Measurements from ENCODE around the gene ACTG1. TPM values are rescaled to one million over a fixed set of nuclear protein-coding genes. Genes with fewer than 3 reads are reported as not detected.

ACTG1 gene
- total RNA-seq, 1 experiment from 2014 or later: 3,247 TPM

- ChIA-PET POLR2A (ENCODE audit: low non-redundant PET) (no interaction called here), CTCF (interaction anchor here (0.6 kb wide), 1 partner anchor 33 kb away, joined by 3 read pairs; no protein-coding TSS in a partner anchor)
- H3K4me3 ChIP-seq (ENCODE audit: low read depth, low read length, poor library complexity, severe bottlenecking): no peak overlapping the region
- no peak for DNase-seq (ENCODE audit: low spot score)
- TF ChIP-seq, protein P1, sequence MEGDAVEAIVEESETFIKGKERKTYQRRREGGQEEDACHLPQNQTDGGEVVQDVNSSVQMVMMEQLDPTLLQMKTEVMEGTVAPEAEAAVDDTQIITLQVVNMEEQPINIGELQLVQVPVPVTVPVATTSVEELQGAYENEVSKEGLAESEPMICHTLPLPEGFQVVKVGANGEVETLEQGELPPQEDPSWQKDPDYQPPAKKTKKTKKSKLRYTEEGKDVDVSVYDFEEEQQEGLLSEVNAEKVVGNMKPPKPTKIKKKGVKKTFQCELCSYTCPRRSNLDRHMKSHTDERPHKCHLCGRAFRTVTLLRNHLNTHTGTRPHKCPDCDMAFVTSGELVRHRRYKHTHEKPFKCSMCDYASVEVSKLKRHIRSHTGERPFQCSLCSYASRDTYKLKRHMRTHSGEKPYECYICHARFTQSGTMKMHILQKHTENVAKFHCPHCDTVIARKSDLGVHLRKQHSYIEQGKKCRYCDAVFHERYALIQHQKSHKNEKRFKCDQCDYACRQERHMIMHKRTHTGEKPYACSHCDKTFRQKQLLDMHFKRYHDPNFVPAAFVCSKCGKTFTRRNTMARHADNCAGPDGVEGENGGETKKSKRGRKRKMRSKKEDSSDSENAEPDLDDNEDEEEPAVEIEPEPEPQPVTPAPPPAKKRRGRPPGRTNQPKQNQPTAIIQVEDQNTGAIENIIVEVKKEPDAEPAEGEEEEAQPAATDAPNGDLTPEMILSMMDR (conservative IDR thresholded peaks at IDR 0.05; ENCODE audit: low read depth, low read length): 0 out of 2 replicates have a peak, but pooled peaks have one; percentile 1
- TF ChIP-seq EZH2 (IDR thresholded peaks at IDR 0.05; ENCODE audit: borderline replicate concordance, low read depth, low read length, poor library complexity, severe bottlenecking): no peak
- H3K27me3 ChIP-seq (replicated peaks; ENCODE audit: insufficient read depth, low read depth, low read length, poor library complexity): peaks cover 11% of the 10 kb centered on the region
- intact Hi-C loops (cut with micrococcal nuclease; ENCODE audit: unreplicated experiment): no loop called here
- BruUV-seq (replicated peaks): no TSS peak
- H3K9me3 ChIP-seq (ENCODE audit: low read depth, low read length, poor library complexity, severe bottlenecking): no peaks in the 10 kb centered on the region
- no peaks in the 10 kb centered on the region for H3K36me3 ChIP-seq (ENCODE audit: insufficient read depth, low read length, poor library complexity, severe bottlenecking)
- H3K27ac ChIP-seq (ENCODE audit: low read depth, low read length, poor library complexity, severe bottlenecking): no peak overlapping the region
- no peaks in the 10 kb centered on the region for H3K4me1 ChIP-seq (ENCODE audit: insufficient read depth, low read length, poor library complexity, severe bottlenecking)
Measured at GRCh38 chr17:81537856-81538555, 25.4 kb upstream of the ACTG1 start.

DNA sequence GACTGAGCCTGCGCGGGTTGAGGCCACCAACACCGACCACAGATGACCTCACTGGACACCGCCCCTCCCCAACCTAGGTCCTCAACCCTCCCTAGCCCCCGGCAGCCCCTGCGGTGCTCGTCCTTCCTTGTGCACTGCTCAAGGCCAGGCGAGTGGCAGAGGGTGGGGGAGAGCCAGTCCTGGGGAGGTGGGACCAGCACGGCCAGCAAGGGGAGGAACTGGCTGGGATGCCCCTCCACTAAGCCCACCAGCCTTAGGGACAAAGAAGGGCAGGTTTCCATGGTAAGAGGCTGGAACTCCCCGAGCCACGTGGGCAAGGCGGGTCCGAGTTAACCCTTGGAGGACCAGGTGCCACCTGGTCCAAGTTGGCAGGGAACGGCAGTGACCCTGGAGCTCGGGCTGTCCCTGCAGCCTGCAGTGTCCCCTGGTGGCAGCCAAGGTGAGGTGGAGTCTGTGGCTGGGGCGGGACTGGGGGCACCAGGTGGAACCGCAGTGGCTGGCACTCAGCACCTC is 24.8 kb upstream of the ACTG1 start:
- no peaks in the 10 kb centered on the region for H3K36me3 ChIP-seq (ENCODE audit: insufficient read depth, low read length, poor library complexity, severe bottlenecking)
- POLR2A ChIA-PET (ENCODE audit: low non-redundant PET): no interaction called here
- H3K27me3 ChIP-seq (replicated peaks; ENCODE audit: insufficient read depth, low read depth, low read length, poor library complexity): peaks cover 11% of the 10 kb centered on the region
- no peaks in the 10 kb centered on the region for H3K4me1 ChIP-seq (ENCODE audit: insufficient read depth, low read length, poor library complexity, severe bottlenecking)
- DNase-seq (ENCODE audit: low spot score): no peak
- CTCF ChIA-PET: no interaction called here
- no TSS peak for BruUV-seq (replicated peaks)
- H3K4me3 ChIP-seq (ENCODE audit: low read depth, low read length, poor library complexity, severe bottlenecking): no peak overlapping the region
- intact Hi-C loops (cut with micrococcal nuclease; ENCODE audit: unreplicated experiment): no loop called here
- no peaks in the 10 kb centered on the region for H3K9me3 ChIP-seq (ENCODE audit: low read depth, low read length, poor library complexity, severe bottlenecking)
- H3K27ac ChIP-seq (ENCODE audit: low read depth, low read length, poor library complexity, severe bottlenecking): no peak overlapping the region
- no peak for TF ChIP-seq EZH2 (IDR thresholded peaks at IDR 0.05; ENCODE audit: borderline replicate concordance, low read depth, low read length, poor library complexity, severe bottlenecking)
- TF ChIP-seq, protein P1 (conservative IDR thresholded peaks at IDR 0.05; ENCODE audit: low read depth, low read length): peak; percentile 50

GRCh38 chr17:81536299-81537290 is 24.0 kb upstream of the ACTG1 start:
- no peak for DNase-seq (ENCODE audit: low spot score)
- intact Hi-C loops (cut with micrococcal nuclease; ENCODE audit: unreplicated experiment): no loop called here
- H3K4me3 ChIP-seq (ENCODE audit: low read depth, low read length, poor library complexity, severe bottlenecking): no peak overlapping the region
- peaks cover 11% of the 10 kb centered on the region for H3K27me3 ChIP-seq (replicated peaks; ENCODE audit: insufficient read depth, low read depth, low read length, poor library complexity)
- H3K36me3 ChIP-seq (ENCODE audit: insufficient read depth, low read length, poor library complexity, severe bottlenecking): no peaks in the 10 kb centered on the region
- no peaks in the 10 kb centered on the region for H3K4me1 ChIP-seq (ENCODE audit: insufficient read depth, low read length, poor library complexity, severe bottlenecking)
- no peaks in the 10 kb centered on the region for H3K9me3 ChIP-seq (ENCODE audit: low read depth, low read length, poor library complexity, severe bottlenecking)
- TF ChIP-seq, protein P1 (conservative IDR thresholded peaks at IDR 0.05; ENCODE audit: low read depth, low read length): no peak
- no peak overlapping the region for H3K27ac ChIP-seq (ENCODE audit: low read depth, low read length, poor library complexity, severe bottlenecking)
- ChIA-PET POLR2A (ENCODE audit: low non-redundant PET) (no interaction called here), CTCF (no interaction called here)
- BruUV-seq (replicated peaks): no TSS peak
